ENCODE measurements around the gene ALOXE3. TPM values are rescaled to one million over a fixed set of nuclear protein-coding genes. Genes with fewer than 3 reads are reported as not detected.

Gene ALOXE3
- total RNA-seq, 1 experiment from 2014 or later: not detected

- no peak for DNase-seq (ENCODE audit: extremely low read depth, low read depth)
Measured at GRCh38 chr17:8056976-8057625, 61.2 kb downstream of the ALOXE3 start.

GRCh38 chr17:8056232-8056975 lies 61.9 kb downstream of the ALOXE3 start:
- DNase-seq (ENCODE audit: extremely low read depth, low read depth): no peak

- DNase-seq (ENCODE audit: extremely low read depth, low read depth): no peak
Measured at GRCh38 chr17:8055851-8056231, 62.5 kb downstream of the ALOXE3 start.

- no peak for DNase-seq (ENCODE audit: extremely low read depth, low read depth)
Measured at GRCh38 chr17:8053600-8053999, 64.7 kb downstream of the ALOXE3 start.

GRCh38 chr17:8052256-8053252 lies 65.8 kb downstream of the ALOXE3 start:
- no peak for DNase-seq (ENCODE audit: extremely low read depth, low read depth)

- DNase-seq (ENCODE audit: extremely low read depth, low read depth): no peak
Measured at GRCh38 chr17:8051831-8052230, 66.5 kb downstream of the ALOXE3 start.

- no peak for DNase-seq (ENCODE audit: extremely low read depth, low read depth)
Measured at GRCh38 chr17:8048736-8049135, 69.6 kb downstream of the ALOXE3 start.

GRCh38 chr17:8048236-8048635 lies 70.1 kb downstream of the ALOXE3 start:
- no peak for DNase-seq (ENCODE audit: extremely low read depth, low read depth)

GRCh38 chr17:8047769-8048110 lies 70.6 kb downstream of the ALOXE3 start:
- DNase-seq (ENCODE audit: extremely low read depth, low read depth): no peak

- DNase-seq (ENCODE audit: extremely low read depth, low read depth): no peak
Measured at GRCh38 chr17:8046929-8047768, 71.2 kb downstream of the ALOXE3 start.

- no peak for DNase-seq (ENCODE audit: extremely low read depth, low read depth)
Measured at GRCh38 chr17:8046306-8046928, 71.9 kb downstream of the ALOXE3 start.

Small RNAs within 50 kb of the gene (small RNA-seq; reads per million reads assigned to genes)
- 0 reads per million in 2 experiments for gene MIR4314

Other genes with a start within 250 kb of the ALOXE3 start
- gene CHD3, start 229.7 kb downstream of the ALOXE3 start, total RNA-seq (2014; rRNA removed; shearing (Covaris generic)): 63.9 and 73.7 TPM in 2 replicates
- 5.7 and 6.3 TPM in 2 replicates for gene RNF227, start 202.2 kb downstream of the ALOXE3 start, total RNA-seq (2014; rRNA removed; shearing (Covaris generic))
- 0.32 and 1.9 TPM in 2 replicates for gene KCNAB3, start 188.7 kb downstream of the ALOXE3 start, total RNA-seq (2014; rRNA removed; shearing (Covaris generic))
- gene TRAPPC1, start 186.6 kb downstream of the ALOXE3 start, total RNA-seq (2014; rRNA removed; shearing (Covaris generic)): 17.5 and 21.4 TPM in 2 replicates
- 21.0 and 23.9 TPM in 2 replicates for gene CNTROB, start 186.3 kb downstream of the ALOXE3 start, total RNA-seq (2014; rRNA removed; shearing (Covaris generic))
- 0.02 TPM in 1 of 2 replicates, not detected in the other for gene GUCY2D, start 115.9 kb downstream of the ALOXE3 start, total RNA-seq (2014; rRNA removed; shearing (Covaris generic))
- not detected in 2 replicates for gene ALOX15B, start 79.5 kb downstream of the ALOXE3 start, total RNA-seq (2014; rRNA removed; shearing (Covaris generic))
- gene ALOX12B, start 30.8 kb downstream of the ALOXE3 start, total RNA-seq (2014; rRNA removed; shearing (Covaris generic)): 0.64 and 0.69 TPM in 2 replicates
- gene HES7, start 5.6 kb upstream of the ALOXE3 start, total RNA-seq (2014; rRNA removed; shearing (Covaris generic)): 9.0 and 9.4 TPM in 2 replicates
- 4.6 and 6.5 TPM in 2 replicates for gene PER1, start 33.9 kb upstream of the ALOXE3 start, total RNA-seq (2014; rRNA removed; shearing (Covaris generic))
- gene VAMP2, start 44.4 kb upstream of the ALOXE3 start, total RNA-seq (2014; rRNA removed; shearing (Covaris generic)): 6.0 and 8.0 TPM in 2 replicates
- gene TMEM107, start 57.9 kb upstream of the ALOXE3 start, total RNA-seq (2014; rRNA removed; shearing (Covaris generic)): 26.6 and 27.9 TPM in 2 replicates
- 4.0 and 5.5 TPM in 2 replicates for gene BORCS6, start 71.7 kb upstream of the ALOXE3 start, total RNA-seq (2014; rRNA removed; shearing (Covaris generic))
- gene AURKB, start 92.1 kb upstream of the ALOXE3 start, total RNA-seq (2014; rRNA removed; shearing (Covaris generic)): 64.1 and 69.2 TPM in 2 replicates
- gene CTC1, start 129.5 kb upstream of the ALOXE3 start, total RNA-seq (2014; rRNA removed; shearing (Covaris generic)): 14.2 and 16.2 TPM in 2 replicates
- 54.7 and 57.4 TPM in 2 replicates for gene PFAS, start 130.8 kb upstream of the ALOXE3 start, total RNA-seq (2014; rRNA removed; shearing (Covaris generic))
- 32.1 and 41.2 TPM in 2 replicates for gene RANGRF, start 170.2 kb upstream of the ALOXE3 start, total RNA-seq (2014; rRNA removed; shearing (Covaris generic))
- gene SLC25A35, start 176.9 kb upstream of the ALOXE3 start, total RNA-seq (2014; rRNA removed; shearing (Covaris generic)): 1.7 and 2.5 TPM in 2 replicates
- gene ARHGEF15, start 191.7 kb upstream of the ALOXE3 start, total RNA-seq (2014; rRNA removed; shearing (Covaris generic)): not detected in 2 replicates
- gene ODF4, start 221.3 kb upstream of the ALOXE3 start, total RNA-seq (2014; rRNA removed; shearing (Covaris generic)): not detected in 2 replicates

Data from NCI-H460 (cell line).